NT2/D1 (cell line): ENCODE measurements around the gene DYRK1B.

ENCODE experiments used
- DNase-seq: peaks from one replicate; pipeline ENCODE4 v3.0.0-alpha.2; 2011; ENCODE audit warnings: low read depth, low spot score
- H3K27me3 ChIP-seq: 2 replicates; pipeline ENCODE4 v1.6.0; 2011; ENCODE audit warnings: mild to moderate bottlenecking; ENCODE audit not compliant: insufficient read length, insufficient read depth
- H3K36me3 ChIP-seq: 2 replicates; pipeline ENCODE4 v1.6.1; 2011; ENCODE audit warnings: mild to moderate bottlenecking, low read length, mixed read lengths; ENCODE audit not compliant: insufficient read depth, insufficient read length
- H3K4me1 ChIP-seq: 2 replicates; pipeline ENCODE4 v1.5.1; 2011; ENCODE audit not compliant: insufficient read depth, insufficient read length
- H3K4me3 ChIP-seq: 2 replicates; pipeline ENCODE4 v1.5.1; 2011; ENCODE audit warnings: low read depth; ENCODE audit not compliant: insufficient read length
- H3K9ac ChIP-seq: 2 replicates; pipeline ENCODE4 v1.6.0; 2011; ENCODE audit warnings: low read depth; ENCODE audit not compliant: insufficient read length
- H3K9me3 ChIP-seq: 2 replicates; pipeline ENCODE4 v1.5.1; 2011; ENCODE audit warnings: mild to moderate bottlenecking, low read length; ENCODE audit not compliant: insufficient read depth
- SUZ12 ChIP-seq: IDR thresholded peaks from 2 replicates; pipeline ENCODE4 v1.6.1; 2011; ENCODE audit not compliant: insufficient read length, insufficient read depth; ENCODE audit errors: extremely low read depth
- YY1 ChIP-seq: IDR thresholded peaks from 2 replicates; pipeline ENCODE4 v1.6.1; 2011; ENCODE audit not compliant: insufficient read length, insufficient read depth
- ZNF274 ChIP-seq: IDR thresholded peaks from 2 replicates; pipeline ENCODE4 v1.6.1; 2011; ENCODE audit warnings: mild to moderate bottlenecking, low read depth, low read length

Gene DYRK1B

DNA sequence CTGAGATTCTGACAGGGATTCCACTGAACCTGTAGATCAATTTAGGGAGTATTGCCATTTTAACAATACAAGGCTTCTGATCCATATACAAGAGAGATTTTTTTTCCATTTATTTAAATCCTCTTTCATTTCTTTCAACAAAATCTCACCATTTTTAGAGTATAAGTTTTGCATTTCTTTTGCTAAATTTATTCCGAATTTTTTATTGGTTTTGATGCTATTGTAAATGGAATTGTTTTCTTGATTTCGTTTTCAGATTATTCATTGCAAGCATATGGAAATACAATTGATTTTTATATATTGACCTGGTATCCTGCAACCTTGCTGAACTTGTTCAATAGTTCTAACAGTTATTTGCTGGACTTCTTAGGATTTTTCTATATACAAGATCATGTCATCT, 36.9 kb downstream of the DYRK1B start:
- H3K4me3 ChIP-seq = no peak overlapping the region
- H3K36me3 ChIP-seq = no peaks in the 10 kb centered on the region
- DNase-seq = no peak
- H3K9ac ChIP-seq = no peak overlapping the region
- H3K4me1 ChIP-seq = no peaks in the 10 kb centered on the region
- H3K9me3 ChIP-seq = no peaks in the 10 kb centered on the region
- no peak for TF ChIP-seq SUZ12
- no peak for TF ChIP-seq YY1
- TF ChIP-seq ZNF274 = no peak
- no peaks in the 10 kb centered on the region for H3K27me3 ChIP-seq

GRCh38 chr19:39796000-39796498, 37.9 kb downstream of the DYRK1B start:
- Histone ChIP-seq H3K4me1 (no peaks in the 10 kb centered on the region), H3K4me3 (no peak overlapping the region), H3K9ac (no peak overlapping the region), H3K36me3 (no peaks in the 10 kb centered on the region), H3K9me3 (no peaks in the 10 kb centered on the region), H3K27me3 (no peaks in the 10 kb centered on the region)
- TF ChIP-seq ZNF274 (no peak), SUZ12 (no peak)
- no peak for DNase-seq

DNA sequence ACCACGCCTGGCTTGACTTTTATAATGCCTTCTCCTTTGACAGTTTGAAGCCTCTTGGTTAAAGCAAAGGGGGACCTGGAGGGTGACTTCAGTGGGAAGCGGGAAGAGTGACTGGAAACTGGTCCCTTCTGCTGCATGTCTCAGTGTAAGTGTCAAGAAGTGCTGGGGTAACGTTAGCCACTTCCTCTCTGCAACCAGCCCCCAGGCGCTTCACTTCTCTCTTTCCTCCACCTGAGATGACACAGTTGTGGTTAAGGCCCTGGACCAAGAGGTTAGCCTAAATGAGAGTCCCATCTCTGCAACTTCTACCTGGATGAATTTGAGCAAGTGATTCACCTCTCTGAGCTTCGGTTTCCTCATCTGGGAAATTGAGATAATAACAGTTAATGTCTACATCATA, 39.0 kb downstream of the DYRK1B start:
- Histone ChIP-seq H3K9me3 (no peaks in the 10 kb centered on the region), H3K36me3 (no peaks in the 10 kb centered on the region), H3K27me3 (no peaks in the 10 kb centered on the region), H3K9ac (no peak overlapping the region), H3K4me1 (no peaks in the 10 kb centered on the region), H3K4me3 (no peak overlapping the region)
- TF ChIP-seq ZNF274 (no peak), SUZ12 (no peak), YY1 (no peak)
- DNase-seq = no peak

DNA sequence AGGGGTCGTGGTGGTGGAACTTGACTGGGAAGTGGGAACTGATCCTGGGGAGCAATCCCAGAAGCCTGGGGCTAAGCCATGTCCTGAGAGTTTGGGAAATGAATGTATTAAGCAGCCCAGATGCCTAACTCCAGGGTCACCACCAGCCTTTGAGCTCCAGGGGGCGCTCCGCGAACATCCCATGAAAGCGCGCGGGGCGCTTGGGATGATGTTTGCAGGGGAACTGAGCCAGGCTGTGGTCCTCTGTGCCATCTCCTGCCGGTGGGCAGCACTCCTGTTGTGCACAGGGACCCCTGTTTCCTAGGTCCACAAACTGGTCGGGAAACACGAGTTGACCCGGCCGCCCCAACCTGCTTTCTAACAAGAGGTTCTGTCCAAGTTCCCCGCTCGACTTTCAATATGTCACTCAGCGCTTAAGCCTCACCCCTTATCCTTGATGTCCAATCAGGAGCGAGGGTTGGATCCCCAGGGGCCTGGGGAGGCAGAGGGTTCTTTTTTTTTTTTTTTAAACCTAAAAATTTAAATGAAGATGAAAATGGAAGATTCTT, 40.9 kb downstream of the DYRK1B start:
- Histone ChIP-seq H3K4me3 (peak overlapping the region; percentile 48), H3K9ac (no peak overlapping the region), H3K27me3 (no peaks in the 10 kb centered on the region), H3K9me3 (no peaks in the 10 kb centered on the region), H3K36me3 (no peaks in the 10 kb centered on the region), H3K4me1 (no peaks in the 10 kb centered on the region)
- TF ChIP-seq SUZ12 (no peak), ZNF274 (no peak), YY1 (no peak)
- peak; percentile 51 for DNase-seq

DNA sequence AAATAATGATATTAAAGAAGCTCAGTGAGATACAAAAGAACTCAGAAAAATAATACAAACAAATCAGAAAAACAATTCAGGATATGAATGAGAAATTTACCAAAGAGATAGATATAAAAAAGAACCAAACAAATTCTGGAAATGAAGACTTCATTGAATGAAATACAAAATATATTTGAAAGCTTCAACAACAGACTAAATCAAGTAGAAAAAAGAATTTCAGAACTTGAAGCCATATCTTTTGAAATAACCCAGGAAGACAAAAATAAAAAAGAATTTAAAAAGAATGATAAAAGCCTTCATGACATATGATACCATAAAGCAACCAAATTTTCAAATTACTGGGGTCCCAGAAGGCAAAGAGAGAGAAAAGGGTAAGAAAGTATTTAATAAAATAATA, 45.7 kb downstream of the DYRK1B start:
- TF ChIP-seq SUZ12 = no peak
- TF ChIP-seq YY1 = no peak
- TF ChIP-seq ZNF274 = no peak
- H3K27me3 ChIP-seq = no peaks in the 10 kb centered on the region
- DNase-seq = no peak
- H3K36me3 ChIP-seq = no peaks in the 10 kb centered on the region
- no peaks in the 10 kb centered on the region for H3K4me1 ChIP-seq
- H3K4me3 ChIP-seq = no peak overlapping the region
- no peaks in the 10 kb centered on the region for H3K9me3 ChIP-seq
- no peak overlapping the region for H3K9ac ChIP-seq

GRCh38 chr19:39780894-39781293, 53.1 kb downstream of the DYRK1B start:
- no peak overlapping the region for H3K9ac ChIP-seq
- DNase-seq = no peak
- H3K9me3 ChIP-seq = no peaks in the 10 kb centered on the region
- no peaks in the 10 kb centered on the region for H3K36me3 ChIP-seq
- H3K27me3 ChIP-seq = no peaks in the 10 kb centered on the region
- TF ChIP-seq SUZ12 = no peak
- TF ChIP-seq YY1 = no peak
- TF ChIP-seq ZNF274 = no peak
- no peak overlapping the region for H3K4me3 ChIP-seq
- H3K4me1 ChIP-seq = no peaks in the 10 kb centered on the region

- Histone ChIP-seq H3K36me3 (no peaks in the 10 kb centered on the region), H3K27me3 (no peaks in the 10 kb centered on the region), H3K4me3 (no peak within 1 kb of the TSS), H3K9ac (no peak within 1 kb of the TSS), H3K4me1 (no peaks in the 10 kb centered on the region), H3K9me3 (no peaks in the 10 kb centered on the region)
- no peak for TF ChIP-seq ZNF274
- no peak for TF ChIP-seq SUZ12
- TF ChIP-seq YY1 = no peak
- no peak for DNase-seq
Measured at GRCh38 chr19:39778763-39779162, 55.2 kb downstream of the DYRK1B start, which contains the start of gene LEUTX. LEUTX (plus strand) TSS chr19:39778854; CDS start chr19:39778921, 67 bp downstream.
